MCF 10A (cell line): Measurements from ENCODE around the gene ARHGEF3. TPM values are rescaled to one million over a fixed set of nuclear protein-coding genes. Genes with fewer than 3 reads are reported as not detected.

Source experiments
- BruUV-seq: library from RNA; stranded (reverse); fragments of 400-500 nt; replicated peaks from 2 replicates; lab custom pipeline; 2021; lab: Mats Ljungman, UMichigan
- CTCF ChIA-PET: fragments of 300-600 bp; sonication (Branson Sonifier 250); formaldehyde crosslinking; extraction: SDS; loops from one replicate; lab custom pipeline; 2021; ENCODE audit warnings: antibody characterized with exemption, inconsistent platforms; lab: Yijun Ruan, JAX
- POLR2A ChIA-PET: fragments of 300-600, 350-650 bp; sonication (Branson Sonifier 250); formaldehyde crosslinking; extraction: SDS; loops from one replicate; lab custom pipeline; 2020; ENCODE audit warnings: antibody characterized with exemption, inconsistent platforms; lab: Yijun Ruan, JAX
- DNase-seq: peaks from one replicate; pipeline ENCODE4 v3.0.0-alpha.2; 2018; ENCODE audit not compliant: unreplicated experiment
- H3K27ac Mint-ChIP-seq: one replicate; pipeline ENCODE4 v1.8.0; 2022; ENCODE audit warnings: mild to moderate bottlenecking, low read depth, mixed read lengths; ENCODE audit not compliant: unreplicated experiment
- H3K27me3 Mint-ChIP-seq: one replicate; pipeline ENCODE4 v1.8.0; 2022; ENCODE audit warnings: mixed read lengths; ENCODE audit not compliant: insufficient read depth, unreplicated experiment
- H3K36me3 Mint-ChIP-seq: one replicate; pipeline ENCODE4 v1.8.0; 2022; ENCODE audit warnings: mild to moderate bottlenecking, moderate library complexity, mixed read lengths; ENCODE audit not compliant: insufficient read depth, unreplicated experiment
- H3K4me1 Mint-ChIP-seq: one replicate; pipeline ENCODE4 v1.8.0; 2022; ENCODE audit warnings: mixed read lengths; ENCODE audit not compliant: insufficient read depth, unreplicated experiment
- H3K4me3 Mint-ChIP-seq: one replicate; pipeline ENCODE4 v1.8.0; 2022; ENCODE audit warnings: mild to moderate bottlenecking, moderate library complexity, mixed read lengths; ENCODE audit not compliant: unreplicated experiment
- H3K9me3 Mint-ChIP-seq: one replicate; pipeline ENCODE4 v1.8.0; 2022; ENCODE audit warnings: mixed read lengths; ENCODE audit not compliant: unreplicated experiment
- CTCF ChIP-seq: fragments of 200-600 bp; IDR thresholded peaks from one replicate; pipeline ENCODE4 v1.8.0; 2022; ENCODE audit warnings: antibody characterized with exemption, mild to moderate bottlenecking; ENCODE audit not compliant: unreplicated experiment
- intact Hi-C: fragments of 100-400 bp; cut with micrococcal nuclease; formaldehyde crosslinking; loops from 2 replicates; pipeline ENCODE4 v1.14.1; 2022
- total RNA-seq: library from RNA; stranded (reverse); gene quantifications from 2 replicates; pipeline ENCODE4 v1.2.3, GENCODE V29; 2022

Gene ARHGEF3
- total RNA-seq, 1 experiment from 2014 or later, result 10.6 TPM

DNA sequence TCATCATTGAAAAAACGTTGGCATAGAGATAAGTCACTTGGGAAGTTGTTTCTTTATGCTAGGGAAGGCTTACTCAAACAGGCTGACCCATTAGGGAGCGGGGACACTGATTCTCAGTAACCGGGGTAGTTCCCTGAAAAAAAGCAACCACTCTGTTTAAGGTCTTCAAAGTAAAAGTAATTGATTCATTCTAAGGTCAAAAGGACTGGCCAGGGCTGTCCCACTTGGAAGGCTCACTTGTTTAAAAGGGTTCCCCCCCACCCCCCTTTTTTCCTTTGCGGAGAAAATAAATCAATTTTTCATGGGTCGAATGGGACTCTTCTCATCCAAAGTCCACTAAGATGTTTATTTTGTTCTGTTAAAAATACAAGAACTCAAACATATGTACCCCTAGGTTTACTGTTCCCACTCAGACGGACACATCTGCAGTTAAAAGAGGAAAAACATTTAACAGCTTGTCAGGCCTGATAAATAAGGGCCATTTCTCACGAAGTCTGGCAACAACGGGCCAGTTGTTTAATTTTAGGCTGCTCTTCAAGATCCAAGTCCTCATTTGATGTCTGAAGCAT is 53.0 kb downstream of the ARHGEF3 start:
- Mint-ChIP-seq H3K4me1 (peaks cover 8% of the 10 kb centered on the region), H3K27me3 (no peaks in the 10 kb centered on the region), H3K4me3 (no peak overlapping the region), H3K9me3 (no peaks in the 10 kb centered on the region), H3K27ac (no peak overlapping the region), H3K36me3 (peaks cover 18% of the 10 kb centered on the region)
- ChIA-PET CTCF (interaction anchor here (0.7 kb wide), 2 partner anchors 50 to 240 kb away, joined by 4 read pairs; no protein-coding TSS in a partner anchor), POLR2A (interaction anchor here (1.6 kb wide), 1 partner anchor 10 kb away, joined by 4 read pairs; no protein-coding TSS in a partner anchor)
- no peak for DNase-seq
- no TSS peak for BruUV-seq
- intact Hi-C loops, result no loop called here
- TF ChIP-seq CTCF, result no peak

DNA sequence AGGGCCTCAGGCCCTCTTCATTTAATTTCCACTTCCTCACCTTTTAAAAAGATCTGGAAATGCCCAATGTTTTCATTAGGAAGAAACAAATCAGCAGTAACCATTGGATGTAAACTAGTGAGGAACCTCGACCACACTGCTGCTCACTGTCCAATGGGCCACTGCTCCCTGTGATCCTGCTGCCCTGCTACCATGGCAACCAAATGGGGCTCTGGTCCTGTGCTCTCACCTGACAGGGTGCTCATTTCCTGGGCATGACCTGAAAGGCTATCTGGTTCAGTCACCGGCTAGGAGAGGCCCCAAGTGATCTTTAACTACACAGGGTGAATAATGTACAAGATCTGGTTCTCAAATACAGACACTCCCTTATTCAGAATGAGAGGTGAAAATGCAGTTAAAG is 54.6 kb downstream of the ARHGEF3 start:
- Mint-ChIP-seq H3K27ac (no peak overlapping the region), H3K27me3 (no peaks in the 10 kb centered on the region), H3K9me3 (no peaks in the 10 kb centered on the region), H3K36me3 (peaks cover 18% of the 10 kb centered on the region), H3K4me3 (no peak overlapping the region), H3K4me1 (no peaks in the 10 kb centered on the region)
- CTCF ChIA-PET, result no interaction called here
- TF ChIP-seq CTCF, result no peak
- intact Hi-C loops, result no loop called here
- DNase-seq, result no peak
- POLR2A ChIA-PET, result interaction anchor here (0.6 to 1.6 kb wide), 2 partner anchors 12 to 37 kb away, joined by 3 to 4 read pairs; no protein-coding TSS in a partner anchor
- BruUV-seq, result no TSS peak

- Mint-ChIP-seq H3K27ac (no peak overlapping the region), H3K4me1 (no peaks in the 10 kb centered on the region), H3K27me3 (no peaks in the 10 kb centered on the region), H3K36me3 (peaks cover 18% of the 10 kb centered on the region), H3K4me3 (no peak overlapping the region), H3K9me3 (no peaks in the 10 kb centered on the region)
- no peak for DNase-seq
- ChIA-PET POLR2A (no interaction called here), CTCF (interaction anchor here (0.7 to 1.2 kb wide), 2 partner anchors 69 to 249 kb away, joined by 3 read pairs; no protein-coding TSS in a partner anchor)
- BruUV-seq, result no TSS peak
- intact Hi-C loops, result no loop called here
- no peak for TF ChIP-seq CTCF
Observed at GRCh38 chr3:56744016-56744415, 57.7 kb downstream of the ARHGEF3 start.

GRCh38 chr3:56742887-56743286 is 58.9 kb downstream of the ARHGEF3 start:
- ChIA-PET POLR2A (no interaction called here), CTCF (interaction anchor here (0.5 to 1.2 kb wide), 3 partner anchors 24 to 71 kb away, joined by 3 to 4 read pairs (median 3); no protein-coding TSS in a partner anchor)
- BruUV-seq, result no TSS peak
- TF ChIP-seq CTCF, result no peak
- Mint-ChIP-seq H3K4me3 (no peak overlapping the region), H3K4me1 (no peaks in the 10 kb centered on the region), H3K36me3 (peaks cover 18% of the 10 kb centered on the region), H3K9me3 (no peaks in the 10 kb centered on the region), H3K27ac (no peak overlapping the region), H3K27me3 (no peaks in the 10 kb centered on the region)
- intact Hi-C loops, result no loop called here
- DNase-seq, result no peak
